Inflammatory macrophage treated with lipopolysaccharide for 4 hours (primary cell): ENCODE results near the gene C11orf71.

ENCODE experiments used
- DNase-seq: peaks from one replicate; pipeline ENCODE4 v3.0.0-alpha.2; 2020

The C11orf71 gene

DNA sequence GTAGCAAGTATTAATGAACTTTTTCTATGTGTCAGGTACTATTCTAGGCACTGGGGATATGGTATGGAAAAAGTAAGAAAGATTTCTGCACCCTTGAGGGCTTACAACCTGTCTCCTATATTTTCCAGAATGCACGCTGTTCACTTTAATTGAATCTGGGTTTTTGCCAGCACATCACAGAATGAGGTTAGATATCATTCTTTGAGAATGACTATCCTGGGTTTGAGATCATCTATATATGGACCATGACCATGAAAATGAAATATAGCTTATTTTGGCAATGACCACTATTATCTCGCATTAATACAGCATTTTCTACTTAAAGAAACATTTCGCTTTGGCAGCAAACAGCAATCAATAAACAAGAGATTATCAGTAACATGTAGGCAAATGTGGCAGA lies 46.9 kb downstream of the C11orf71 start:
- no peak for DNase-seq

- DNase-seq: no peak
These were observed 50.3 kb downstream of the C11orf71 start for GRCh38 chr11:114350022-114350421.
